DMS153 (cell line): Measurements from ENCODE around the gene CCL20.
"Not testable (repeated sequence)": the region's sequence is repeated elsewhere in the genome, so short reads cannot be mapped to it uniquely, and the experiment has no call there.

ENCODE experiments used
- DNase-seq: peaks from one replicate; lab custom pipeline; 2025; lab: John Stamatoyannopoulos, UW

The CCL20 gene

DNA sequence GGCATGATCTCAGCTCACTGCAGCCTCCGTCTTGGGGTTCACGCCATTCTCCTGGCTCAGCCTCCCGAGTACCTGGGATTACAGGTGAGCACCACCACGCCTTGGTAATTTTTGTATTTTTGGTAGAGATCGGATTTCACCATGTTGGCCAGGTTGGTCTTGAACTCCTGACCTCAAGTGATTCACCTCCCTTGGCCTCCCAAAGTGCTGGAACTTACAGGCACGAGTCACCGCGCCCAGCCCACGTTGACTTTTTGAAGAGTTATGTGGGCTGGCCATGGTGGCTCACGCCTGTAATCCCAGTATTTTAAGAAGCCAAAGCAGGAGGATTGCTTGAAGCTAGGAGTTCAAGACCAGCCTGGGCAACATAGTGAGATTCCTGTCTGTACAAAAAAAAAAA, 20.8 kb downstream of the CCL20 start:
- no peak for DNase-seq

DNA sequence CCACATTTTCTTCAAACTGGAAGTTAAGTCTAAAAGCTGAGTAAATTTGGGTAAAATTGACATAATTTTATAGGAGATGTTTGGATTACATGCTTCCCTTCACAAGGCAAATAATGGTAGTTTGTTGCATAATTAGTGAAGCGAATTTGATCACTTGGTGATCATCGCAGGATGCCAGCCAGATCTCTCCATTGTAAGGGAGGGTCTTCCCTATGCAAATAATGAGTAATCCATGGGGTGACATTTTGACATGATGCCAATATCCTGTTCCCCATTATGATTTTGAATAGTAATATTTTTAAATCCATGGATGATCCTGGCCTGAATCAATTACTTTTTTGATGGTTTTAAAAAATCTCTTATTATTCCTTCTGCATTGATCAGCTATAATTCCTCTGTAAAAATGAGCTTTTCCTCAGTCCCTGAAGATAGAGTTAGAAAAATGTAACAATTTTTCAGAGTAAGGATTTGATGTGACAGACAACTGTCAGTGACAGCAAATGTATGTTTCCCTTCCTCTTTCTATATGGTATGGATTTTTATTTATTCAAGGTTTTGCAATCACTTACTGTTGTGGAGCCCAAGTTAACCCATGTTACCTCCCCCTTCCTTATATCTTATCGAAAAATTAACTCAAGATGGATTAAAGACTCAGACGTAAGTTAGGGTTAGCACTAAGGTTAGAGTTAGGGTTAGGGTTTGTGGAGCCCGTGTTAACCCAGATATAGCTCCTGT, 21.4 kb downstream of the CCL20 start:
- no peak for DNase-seq

DNA sequence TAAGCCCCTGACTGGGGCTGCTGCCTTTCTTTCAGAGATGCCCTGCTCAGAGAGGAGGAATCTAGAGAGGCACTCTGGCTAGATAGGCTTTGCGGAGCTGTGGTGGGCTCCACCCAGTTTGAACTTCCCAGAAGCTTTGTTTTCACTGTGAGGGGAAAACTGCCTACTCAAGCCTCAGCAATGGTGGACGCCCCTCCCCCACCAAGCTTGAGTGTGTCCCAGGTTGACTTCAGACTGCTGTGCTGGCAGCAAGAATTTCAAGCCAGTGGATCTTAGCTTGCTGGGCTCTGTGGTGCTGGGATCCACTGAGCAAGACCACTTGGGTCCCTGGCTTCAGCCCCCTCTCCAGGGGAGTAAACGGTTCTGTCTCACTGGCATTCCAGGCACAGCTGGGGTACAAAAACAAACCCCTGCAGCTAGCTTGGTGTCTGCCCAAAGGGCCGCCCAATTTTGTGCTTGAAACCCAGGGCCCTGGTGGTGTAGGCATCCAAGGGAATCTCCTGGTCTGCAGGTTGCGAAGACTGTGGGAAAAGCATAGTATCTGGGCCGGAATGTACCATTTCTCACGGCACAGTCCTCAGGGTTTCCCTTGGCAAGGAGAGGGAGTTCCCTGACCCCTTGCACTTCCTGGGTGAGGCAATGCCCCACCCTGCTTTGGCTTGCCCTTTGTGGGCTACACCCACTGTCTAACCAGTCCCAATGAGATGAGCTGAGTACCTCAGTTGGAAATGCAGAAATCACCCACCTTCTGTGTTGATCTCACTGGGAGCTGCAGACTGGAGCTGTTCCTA, 25.9 kb downstream of the CCL20 start:
- DNase-seq, result not testable (repeated sequence)

DNA sequence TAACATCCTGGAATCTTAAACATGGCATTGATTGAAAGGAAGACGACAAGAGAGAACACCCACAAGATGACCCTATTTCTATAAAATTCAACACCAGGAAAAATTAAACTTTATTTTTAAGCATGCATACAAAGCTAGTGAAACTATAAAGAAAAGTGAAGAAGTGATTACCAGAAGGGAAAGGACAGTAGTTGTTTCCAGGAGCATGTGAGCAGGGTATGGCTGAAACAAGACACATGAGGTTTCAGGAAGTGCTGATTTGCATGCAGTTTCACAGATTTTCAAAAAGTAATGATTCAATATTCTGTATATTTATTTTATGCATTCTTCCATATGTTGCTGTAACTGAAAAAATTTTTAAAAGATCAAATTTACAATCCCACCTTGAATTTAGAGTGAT, 33.2 kb downstream of the CCL20 start:
- no peak for DNase-seq

DNA sequence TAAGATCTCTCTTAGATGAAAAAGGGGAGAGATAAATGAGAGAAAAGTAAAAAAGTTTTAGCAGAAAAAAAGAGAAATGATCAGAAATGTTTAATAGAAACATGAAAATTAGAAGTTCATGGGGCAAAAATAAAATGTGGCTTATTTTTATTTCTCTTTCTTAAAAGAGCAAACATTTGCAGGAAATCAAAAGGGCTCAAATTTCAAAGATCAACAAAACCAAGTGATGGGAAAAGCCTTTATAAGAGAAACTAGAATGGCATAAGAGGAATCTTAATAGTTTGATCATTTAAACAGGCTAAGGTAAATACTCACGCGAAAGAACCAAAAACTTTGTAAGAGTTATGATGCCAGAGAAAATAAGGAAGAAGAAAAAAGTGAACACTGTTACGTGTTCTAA, 34.5 kb downstream of the CCL20 start:
- no peak for DNase-seq

DNA sequence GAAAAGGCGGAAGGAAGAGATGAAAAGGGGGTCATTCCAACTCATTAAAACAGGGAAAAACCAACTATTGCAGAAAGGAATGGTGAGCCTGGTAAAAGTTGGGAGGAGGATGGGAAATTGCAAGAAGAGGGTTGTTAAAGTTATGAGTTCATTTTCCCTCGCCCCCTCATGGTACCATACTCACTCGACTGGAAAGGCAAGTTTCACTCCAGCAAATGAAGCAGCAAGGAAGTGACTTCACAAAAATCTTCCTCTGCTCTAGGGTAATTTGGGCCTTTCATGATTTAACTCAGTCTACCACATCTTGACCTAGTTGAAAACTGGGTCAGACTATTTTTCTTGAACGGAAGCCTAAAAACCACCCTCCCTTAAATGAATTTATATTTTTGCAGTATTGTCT, 34.9 kb downstream of the CCL20 start:
- no peak for DNase-seq

DNA sequence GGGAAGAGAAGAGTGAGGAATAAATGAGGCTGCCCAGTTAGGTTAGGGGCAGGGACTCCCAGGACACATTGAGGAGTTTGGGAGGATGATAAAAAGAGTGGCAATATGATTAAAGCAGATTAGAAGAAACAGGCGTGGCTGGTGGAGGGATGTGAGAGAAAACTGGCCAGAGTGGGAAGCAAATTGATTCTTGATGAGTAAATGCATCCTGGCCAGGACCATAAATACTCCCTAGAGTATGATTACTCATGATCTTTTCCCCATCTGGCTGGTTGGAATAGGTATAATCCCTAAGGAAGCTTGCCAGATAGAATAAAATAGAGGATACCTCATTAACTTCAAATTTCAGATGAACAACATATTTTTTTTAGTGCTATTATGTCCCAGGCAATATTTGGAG, 36.3 kb downstream of the CCL20 start:
- no peak for DNase-seq

DNA sequence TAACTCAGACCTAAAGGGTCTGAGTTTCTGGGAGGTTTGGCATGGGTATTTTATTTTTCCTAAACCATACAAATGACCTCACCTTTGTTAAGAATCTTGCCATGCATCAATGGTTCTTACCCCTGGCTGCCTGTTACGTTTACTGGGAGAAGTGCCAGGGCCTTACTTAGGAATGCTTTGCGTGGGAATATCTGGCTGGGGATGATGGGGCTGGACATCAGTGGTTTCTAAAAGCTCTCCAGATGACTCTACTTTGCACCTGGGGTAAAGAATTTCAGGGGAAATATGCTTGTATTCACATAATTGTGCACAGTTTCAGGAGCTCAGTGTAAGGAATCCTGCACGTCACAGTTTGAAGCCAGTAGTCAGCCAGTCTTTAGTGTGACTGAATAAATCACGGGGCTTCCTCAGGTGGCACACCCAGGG, 39.6 kb downstream of the CCL20 start:
- DNase-seq, result peak; percentile 3

DNA sequence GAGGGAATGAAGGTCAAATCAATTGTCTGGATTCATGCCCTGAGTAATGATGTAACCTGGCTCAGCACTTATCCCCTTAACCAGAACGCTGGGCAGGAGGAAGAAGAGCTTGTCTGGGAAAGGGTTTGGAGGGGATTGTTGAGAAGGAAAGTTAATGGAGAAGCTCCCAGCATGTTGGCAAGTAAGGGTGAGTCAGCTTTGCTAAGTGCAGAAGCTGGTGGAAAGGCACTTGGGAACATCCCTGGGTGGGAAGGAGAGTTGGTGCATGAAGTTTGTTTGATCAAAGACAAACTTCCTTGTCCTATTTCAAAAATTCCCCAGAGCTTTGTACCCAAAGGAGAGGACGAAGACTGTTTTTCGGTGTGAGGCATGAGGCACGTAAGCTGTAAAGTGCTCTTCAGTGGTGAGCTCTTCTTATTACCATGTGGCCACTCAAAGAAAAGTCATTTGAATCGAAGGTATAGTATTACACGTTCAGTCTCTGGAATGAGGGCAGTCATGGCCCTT, 40.2 kb downstream of the CCL20 start:
- DNase-seq, result no peak

DNA sequence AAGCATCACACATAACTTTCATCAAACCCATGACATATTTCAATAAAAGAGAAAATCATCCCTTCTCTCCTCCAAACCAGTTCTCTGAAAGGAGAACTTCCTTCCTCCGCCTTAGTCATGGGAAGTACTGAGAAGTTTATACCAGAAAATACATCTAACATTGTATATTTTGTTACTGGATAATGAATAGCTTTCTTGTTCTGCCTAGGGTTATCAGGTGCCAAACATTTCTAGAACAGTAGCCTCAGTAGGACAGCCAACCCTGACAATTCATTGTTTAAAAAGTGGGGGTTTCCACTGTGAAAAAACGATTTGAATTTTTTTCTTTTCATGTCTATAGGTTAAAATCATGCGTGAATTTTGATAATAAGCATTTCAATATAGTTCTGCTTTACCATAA, 41.8 kb downstream of the CCL20 start:
- no peak for DNase-seq

DNA sequence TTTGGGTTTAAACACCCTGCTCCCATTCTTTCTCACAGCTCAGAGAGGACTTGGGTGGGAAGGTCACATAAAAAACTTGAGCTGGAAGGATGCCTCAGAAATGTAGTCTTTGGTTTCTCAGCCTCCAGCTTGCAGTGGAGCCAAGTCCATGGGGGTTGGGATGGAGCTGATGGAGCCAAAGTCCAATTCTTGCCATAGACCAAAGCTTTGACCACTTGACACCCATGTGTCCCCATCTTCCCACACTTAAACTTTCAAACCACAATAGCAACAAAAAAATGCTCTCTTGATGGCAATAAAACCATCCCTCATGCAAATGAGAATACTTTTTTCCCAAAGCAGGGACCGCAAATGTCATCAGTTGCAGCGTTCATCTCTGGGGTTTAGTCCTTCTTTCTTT, 43.1 kb downstream of the CCL20 start:
- DNase-seq, result no peak

DNA sequence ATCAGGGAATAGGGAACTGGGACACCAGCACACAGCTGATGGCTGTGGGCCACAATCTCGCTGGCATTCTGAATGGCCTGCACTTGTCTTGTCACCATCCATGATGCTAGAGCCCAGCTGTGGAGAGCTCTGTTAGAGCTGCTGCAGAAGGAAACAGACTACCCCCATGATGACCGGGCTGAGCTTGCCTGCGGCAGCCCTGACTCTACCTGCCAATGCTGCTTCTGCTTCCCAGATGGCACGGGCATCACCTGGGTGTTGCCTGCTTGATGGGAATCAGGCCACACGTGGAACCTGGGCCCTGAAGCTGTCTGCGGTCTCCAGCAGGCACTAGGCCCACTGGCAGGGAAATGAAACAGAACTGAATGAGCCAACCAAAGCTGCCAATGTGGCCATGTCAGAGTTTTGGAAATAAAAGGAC, 46.6 kb downstream of the CCL20 start:
- DNase-seq, result no peak

DNA sequence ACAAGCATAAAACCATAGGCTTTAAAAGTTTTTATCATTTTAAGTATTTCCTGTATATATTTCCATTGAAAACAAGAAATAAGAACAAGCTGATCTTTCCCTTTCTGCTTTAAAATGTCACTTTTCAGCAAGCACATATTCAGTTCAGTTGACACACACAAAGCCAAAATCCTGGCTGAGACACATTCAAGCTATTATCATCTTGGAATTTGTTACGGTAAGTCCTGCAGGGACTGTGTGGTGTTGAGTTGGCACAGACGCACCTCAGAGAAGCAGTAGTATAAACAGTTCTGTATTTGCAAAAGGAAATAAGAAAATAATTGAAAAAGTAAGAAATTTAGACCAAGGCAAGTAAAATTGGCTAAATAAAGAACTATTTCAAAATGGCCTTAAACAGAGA, 47.4 kb downstream of the CCL20 start:
- no peak for DNase-seq

DNA sequence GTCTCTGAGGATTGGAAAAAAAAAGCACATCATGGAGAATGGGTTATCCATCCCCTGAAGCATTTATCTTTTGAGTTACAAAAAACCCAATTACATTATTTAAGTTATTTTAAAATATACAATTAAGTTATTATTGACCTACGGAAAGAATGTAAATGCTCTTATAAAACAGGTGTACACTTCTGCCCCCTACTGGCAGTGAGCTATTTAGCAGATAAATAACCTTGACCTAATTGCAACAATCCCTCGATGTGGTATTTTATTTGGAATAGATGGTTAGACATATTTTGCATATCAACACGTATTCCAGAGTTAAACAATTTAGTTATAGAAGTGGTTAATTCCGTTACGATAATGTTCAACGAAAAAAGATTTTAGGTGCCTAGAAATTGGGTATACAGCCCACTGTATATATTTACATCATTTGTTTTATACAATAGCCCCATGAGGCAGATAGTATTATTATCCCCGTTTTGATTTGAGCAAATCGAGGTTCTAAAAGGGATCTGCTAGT, 48.6 kb downstream of the CCL20 start:
- no peak for DNase-seq

DNA sequence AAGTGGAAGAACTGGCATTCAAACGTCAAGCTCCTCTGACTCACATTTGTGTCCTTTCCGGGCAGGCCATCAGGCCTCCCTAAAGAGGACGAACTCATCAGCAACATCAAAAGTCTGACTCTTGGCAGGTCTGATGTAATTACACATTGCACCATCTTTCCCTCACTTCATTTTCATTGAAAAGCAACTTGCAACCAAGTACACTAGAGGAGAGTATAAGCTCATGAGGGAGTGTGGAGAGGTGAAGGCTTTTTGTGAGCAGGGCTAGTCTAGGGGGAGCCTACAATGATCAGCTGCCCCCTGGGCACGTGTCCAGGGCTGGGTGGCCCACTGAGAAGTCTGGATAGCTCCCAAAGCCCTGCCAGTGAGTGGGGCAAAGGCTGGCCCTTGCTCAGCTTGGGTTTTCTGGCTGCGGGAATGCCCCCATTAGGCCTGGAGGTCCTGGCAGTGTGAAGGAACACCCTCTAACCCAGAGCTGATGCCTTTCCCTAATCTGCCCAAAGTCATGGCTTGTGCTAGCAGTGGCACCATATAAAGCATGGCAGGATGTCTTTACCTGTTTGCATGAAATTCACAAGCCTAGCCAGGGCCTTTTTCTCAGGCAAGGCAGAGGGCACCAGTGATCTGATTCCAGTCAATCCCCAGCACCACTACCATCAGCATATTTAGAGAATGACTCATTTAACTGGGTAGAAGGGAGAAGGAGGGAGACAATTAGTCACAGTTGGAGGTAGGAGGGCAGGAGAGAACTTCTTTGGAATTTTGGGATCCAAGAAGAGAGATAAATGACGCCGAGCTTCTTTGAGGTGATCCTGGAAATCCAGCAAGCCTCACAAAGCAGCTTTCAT, 49.3 kb downstream of the CCL20 start:
- no peak for DNase-seq

DNA sequence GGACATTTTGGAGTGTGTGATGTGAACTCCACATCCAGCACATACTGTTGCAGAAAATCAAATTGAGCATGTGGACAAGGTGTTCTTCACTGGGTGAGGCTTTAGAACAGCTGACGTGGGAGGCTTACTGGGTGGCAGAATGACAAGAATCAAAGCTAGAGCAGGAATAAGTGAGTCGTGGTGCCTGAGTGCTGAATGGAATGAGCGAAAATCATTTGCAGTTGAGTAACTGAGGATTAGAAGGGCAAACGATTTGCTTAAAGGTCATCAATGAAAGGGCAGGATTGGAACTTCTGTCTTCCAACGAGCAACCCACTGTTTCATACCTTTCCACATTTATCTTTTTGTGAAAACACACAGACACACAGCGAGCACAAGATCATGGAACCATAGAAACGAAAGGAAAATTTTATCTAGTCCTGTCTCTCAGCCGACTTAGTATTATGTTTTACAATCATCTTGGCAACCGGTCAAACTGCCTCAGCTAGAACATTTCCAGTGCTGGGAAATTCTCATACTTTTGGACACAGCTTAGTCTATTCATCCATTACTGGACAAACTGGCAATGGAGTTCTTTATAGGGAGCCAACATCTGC, 50.6 kb downstream of the CCL20 start:
- DNase-seq, result no peak

DNA sequence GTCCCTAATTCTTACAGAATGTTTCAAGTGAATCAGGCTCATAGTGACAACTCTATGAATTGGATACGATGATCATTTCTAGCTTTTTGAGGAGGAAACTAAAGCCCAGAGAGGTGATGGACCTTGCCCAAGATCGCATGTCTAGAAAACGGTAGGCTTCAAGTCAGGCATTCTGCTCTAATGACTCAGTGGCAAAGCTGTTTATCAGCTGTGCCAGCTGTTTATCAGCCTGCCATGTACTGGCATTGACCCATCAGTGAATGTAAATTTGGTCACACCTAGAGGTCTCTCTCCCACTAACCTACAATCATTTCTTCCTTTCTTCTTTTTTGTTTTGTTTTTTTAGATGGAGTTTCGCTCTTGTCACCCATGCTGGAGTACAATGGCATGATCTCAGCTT, 51.6 kb downstream of the CCL20 start:
- DNase-seq, result no peak
